GM12878 (cell line): ENCODE measurements around the gene ZSWIM9.

Source experiments
- BACH1 ChIP-seq: fragments of 450-650 bp; IDR thresholded peaks from 2 replicates; pipeline ENCODE4 v1.6.1; 2017; ENCODE audit warnings: mild to moderate bottlenecking, borderline replicate concordance
- CTCF ChIP-seq, 3 experiments: IDR thresholded peaks in 2 of 3; conservative IDR thresholded peaks in 1 of 3; 2 replicates each; pipeline ENCODE4 v1.5.1; 2011; ENCODE audit warnings: low read depth in 3 of 3, low read length in 3 of 3, mild to moderate bottlenecking in 3 of 3, control low read depth in 2 of 3, moderate library complexity in 2 of 3, inconsistent platforms in 1 of 3, mixed read lengths in 1 of 3; ENCODE audit not compliant: control insufficient read depth in 2 of 3, insufficient read depth in 1 of 3; ENCODE audit errors: extremely low read depth in 1 of 3
- DPF2 ChIP-seq: fragments of 450-650 bp; IDR thresholded peaks from 2 replicates; pipeline ENCODE4 v1.6.1; 2017; ENCODE audit warnings: mild to moderate bottlenecking
- ESRRA ChIP-seq: IDR thresholded peaks from 2 replicates; pipeline ENCODE4 v1.6.1; 2012; ENCODE audit warnings: mild to moderate bottlenecking, low read length, improper control_type of control experiment
- HDGF ChIP-seq: fragments of 450-650 bp; IDR thresholded peaks from 2 replicates; pipeline ENCODE4 v1.6.1; 2016; ENCODE audit warnings: antibody characterized with exemption
- IRF3 ChIP-seq: fragments of 450-650 bp; IDR thresholded peaks from 2 replicates; pipeline ENCODE4 v1.6.1; 2014; ENCODE audit warnings: mild to moderate bottlenecking
- NRF1 ChIP-seq: conservative IDR thresholded peaks from 2 replicates; pipeline ENCODE4 v1.6.1; 2011; ENCODE audit warnings: mild to moderate bottlenecking, low read depth, low read length, improper control_type of control experiment
- POLR2A ChIP-seq: IDR thresholded peaks from 2 replicates; pipeline ENCODE4 v1.6.1; 2011; ENCODE audit warnings: low read depth, mild to moderate bottlenecking, low read length
- RELA ChIP-seq: fragments of 450-650 bp; IDR thresholded peaks from 2 replicates; pipeline ENCODE4 v1.8.0; 2014; ENCODE audit warnings: borderline replicate concordance; ENCODE audit not compliant: partially characterized antibody
- SMARCA5 ChIP-seq: fragments of 450-650 bp; IDR thresholded peaks from 2 replicates; pipeline ENCODE4 v1.6.1; 2017; ENCODE audit warnings: mild to moderate bottlenecking
- SUZ12 ChIP-seq: fragments of 200-600 bp; sonication (generic); IDR thresholded peaks from one replicate; pipeline ENCODE4 v1.6.1; 2018; ENCODE audit warnings: antibody characterized with exemption, mild to moderate bottlenecking; ENCODE audit not compliant: unreplicated experiment
- TF ChIP-seq, protein P1 (sequence below): IDR thresholded peaks from 2 replicates; pipeline ENCODE4 v1.6.1; 2012; ENCODE audit warnings: improper control_type of control experiment, low read depth, low read length; ENCODE audit not compliant: insufficient replicate concordance

- TF ChIP-seq NRF1 (no peak), RELA (no peak), CTCF (IDR thresholded peaks at IDR 0.05 in 2 of 3, conservative IDR thresholded peaks at IDR 0.05 in 1 of 3; ENCODE audit: control insufficient read depth in 2 of 3, extremely low read depth in 1 of 3, insufficient read depth in 1 of 3, low read depth in 3 of 3, low read length in 3 of 3) (no peak), POLR2A (no peak; the same call in 1 of the 2 replicates), SUZ12 (no peak), BACH1 (no peak), ESRRA (no peak), SMARCA5 (no peak), HDGF (no peak), IRF3 (no peak), DPF2 (no peak)
- TF ChIP-seq, protein P1, sequence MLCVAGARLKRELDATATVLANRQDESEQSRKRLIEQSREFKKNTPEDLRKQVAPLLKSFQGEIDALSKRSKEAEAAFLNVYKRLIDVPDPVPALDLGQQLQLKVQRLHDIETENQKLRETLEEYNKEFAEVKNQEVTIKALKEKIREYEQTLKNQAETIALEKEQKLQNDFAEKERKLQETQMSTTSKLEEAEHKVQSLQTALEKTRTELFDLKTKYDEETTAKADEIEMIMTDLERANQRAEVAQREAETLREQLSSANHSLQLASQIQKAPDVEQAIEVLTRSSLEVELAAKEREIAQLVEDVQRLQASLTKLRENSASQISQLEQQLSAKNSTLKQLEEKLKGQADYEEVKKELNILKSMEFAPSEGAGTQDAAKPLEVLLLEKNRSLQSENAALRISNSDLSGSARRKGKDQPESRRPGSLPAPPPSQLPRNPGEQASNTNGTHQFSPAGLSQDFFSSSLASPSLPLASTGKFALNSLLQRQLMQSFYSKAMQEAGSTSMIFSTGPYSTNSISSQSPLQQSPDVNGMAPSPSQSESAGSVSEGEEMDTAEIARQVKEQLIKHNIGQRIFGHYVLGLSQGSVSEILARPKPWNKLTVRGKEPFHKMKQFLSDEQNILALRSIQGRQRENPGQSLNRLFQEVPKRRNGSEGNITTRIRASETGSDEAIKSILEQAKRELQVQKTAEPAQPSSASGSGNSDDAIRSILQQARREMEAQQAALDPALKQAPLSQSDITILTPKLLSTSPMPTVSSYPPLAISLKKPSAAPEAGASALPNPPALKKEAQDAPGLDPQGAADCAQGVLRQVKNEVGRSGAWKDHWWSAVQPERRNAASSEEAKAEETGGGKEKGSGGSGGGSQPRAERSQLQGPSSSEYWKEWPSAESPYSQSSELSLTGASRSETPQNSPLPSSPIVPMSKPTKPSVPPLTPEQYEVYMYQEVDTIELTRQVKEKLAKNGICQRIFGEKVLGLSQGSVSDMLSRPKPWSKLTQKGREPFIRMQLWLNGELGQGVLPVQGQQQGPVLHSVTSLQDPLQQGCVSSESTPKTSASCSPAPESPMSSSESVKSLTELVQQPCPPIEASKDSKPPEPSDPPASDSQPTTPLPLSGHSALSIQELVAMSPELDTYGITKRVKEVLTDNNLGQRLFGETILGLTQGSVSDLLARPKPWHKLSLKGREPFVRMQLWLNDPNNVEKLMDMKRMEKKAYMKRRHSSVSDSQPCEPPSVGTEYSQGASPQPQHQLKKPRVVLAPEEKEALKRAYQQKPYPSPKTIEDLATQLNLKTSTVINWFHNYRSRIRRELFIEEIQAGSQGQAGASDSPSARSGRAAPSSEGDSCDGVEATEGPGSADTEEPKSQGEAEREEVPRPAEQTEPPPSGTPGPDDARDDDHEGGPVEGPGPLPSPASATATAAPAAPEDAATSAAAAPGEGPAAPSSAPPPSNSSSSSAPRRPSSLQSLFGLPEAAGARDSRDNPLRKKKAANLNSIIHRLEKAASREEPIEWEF, result no peak
These were observed 48.1 kb upstream of the ZSWIM9 start for GRCh38 chr19:48122421-48122820.
